Mesenchymal stem cell (in vitro differentiated cells and primary cell): Measurements from ENCODE around the gene PYGM.

Experiments used
- DNase-seq: peaks from one replicate; pipeline ENCODE4 v3.0.0-alpha.2; 2013
- H2AFZ ChIP-seq: one replicate; pipeline ENCODE4 v1.6.1; 2013; ENCODE audit warnings: low read depth, mild to moderate bottlenecking, control low read depth, inconsistent platforms, low read length, moderate library complexity
- H2AK5ac ChIP-seq: 2 replicates; pipeline ENCODE4 v1.6.1; 2013; ENCODE audit warnings: low read length, moderate library complexity, mild to moderate bottlenecking, inconsistent platforms; ENCODE audit not compliant: severe bottlenecking
- H2BK120ac ChIP-seq: one replicate; pipeline ENCODE4 v1.6.1; 2013; ENCODE audit warnings: low read depth, mild to moderate bottlenecking, inconsistent platforms, low read length, moderate library complexity
- H2BK12ac ChIP-seq, 2 experiments: one replicate each; pipeline ENCODE4 v1.6.1; 2013; ENCODE audit warnings: inconsistent platforms in 2 of 2, low read length in 2 of 2, mild to moderate bottlenecking in 2 of 2, moderate library complexity in 2 of 2, control low read depth in 1 of 2
- H2BK15ac ChIP-seq: one replicate; pipeline ENCODE4 v1.6.1; 2013; ENCODE audit warnings: mild to moderate bottlenecking, low read depth, inconsistent platforms; ENCODE audit not compliant: poor library complexity, severe bottlenecking
- H2BK5ac ChIP-seq: 2 replicates; pipeline ENCODE4 v1.6.1; 2013; ENCODE audit warnings: low read depth, mild to moderate bottlenecking, low read length, control low read depth, inconsistent platforms; ENCODE audit not compliant: poor library complexity, severe bottlenecking
- H3K14ac ChIP-seq, 2 experiments: one replicate each; pipeline ENCODE4 v1.6.1; 2013; ENCODE audit warnings: inconsistent platforms in 2 of 2, low read length in 2 of 2, control low read depth in 1 of 2, mild to moderate bottlenecking in 1 of 2, moderate library complexity in 1 of 2
- H3K18ac ChIP-seq, 2 experiments: one replicate each; pipeline ENCODE4 v1.6.1; 2013; ENCODE audit warnings: inconsistent platforms in 2 of 2, low read length in 2 of 2, control low read depth in 1 of 2, low read depth in 1 of 2, mild to moderate bottlenecking in 1 of 2
- H3K23ac ChIP-seq, 2 experiments: one replicate each; pipeline ENCODE4 v1.6.1; 2013; ENCODE audit warnings: inconsistent platforms in 2 of 2, low read length in 2 of 2, mild to moderate bottlenecking in 2 of 2, moderate library complexity in 2 of 2, control low read depth in 1 of 2
- H3K27ac ChIP-seq: 2 replicates; pipeline ENCODE4 v1.5.1; 2013; ENCODE audit warnings: mild to moderate bottlenecking, moderate library complexity, low read length, control low read depth, inconsistent platforms; ENCODE audit not compliant: poor library complexity, severe bottlenecking
- H3K27me3 ChIP-seq, 2 experiments: 2 replicates each; pipeline versions ENCODE4 v1.6.1 to v1.7.0; 2013; ENCODE audit warnings: low read length in 2 of 2, mild to moderate bottlenecking in 2 of 2, moderate library complexity in 2 of 2, control low read depth in 1 of 2, inconsistent platforms in 1 of 2; ENCODE audit not compliant: control insufficient read depth in 1 of 2, insufficient read depth in 1 of 2
- H3K36me3 ChIP-seq, 2 experiments: 2 replicates each; pipeline versions ENCODE4 v1.6.1 to v1.7.0; 2013; ENCODE audit warnings: low read length in 2 of 2, control low read depth in 1 of 2, inconsistent platforms in 1 of 2, low read depth in 1 of 2, mild to moderate bottlenecking in 1 of 2; ENCODE audit not compliant: insufficient read depth in 2 of 2, control insufficient read depth in 1 of 2
- H3K4ac ChIP-seq, 2 experiments: one replicate each; pipeline ENCODE4 v1.6.1; 2013; ENCODE audit warnings: inconsistent platforms in 2 of 2, low read length in 2 of 2, mild to moderate bottlenecking in 2 of 2, moderate library complexity in 2 of 2, control low read depth in 1 of 2, low read depth in 1 of 2
- H3K4me1 ChIP-seq: 2 replicates; pipeline ENCODE4 v1.6.1; 2013; ENCODE audit warnings: low read depth, low read length, control low read depth; ENCODE audit not compliant: control insufficient read depth, insufficient read depth
- H3K4me2 ChIP-seq: 2 replicates; pipeline ENCODE4 v1.6.1; 2013; ENCODE audit warnings: low read length, mild to moderate bottlenecking, inconsistent platforms; ENCODE audit not compliant: poor library complexity, severe bottlenecking
- H3K4me3 ChIP-seq, 2 experiments: 2 replicates each; pipeline versions ENCODE4 v1.5.1 to v1.7.0; 2013; ENCODE audit warnings: low read length in 2 of 2, mild to moderate bottlenecking in 2 of 2, control low read depth in 1 of 2, low read depth in 1 of 2; ENCODE audit not compliant: insufficient read depth in 1 of 2
- H3K79me1 ChIP-seq: replicated peaks from 2 replicates; pipeline ENCODE4 v1.6.1; 2013; ENCODE audit warnings: mild to moderate bottlenecking, control low read depth, low read length, inconsistent platforms; ENCODE audit not compliant: poor library complexity, severe bottlenecking
- H3K9ac ChIP-seq: 2 replicates; pipeline ENCODE4 v1.7.0; 2013; ENCODE audit warnings: mild to moderate bottlenecking, low read length, moderate library complexity
- H3K9me3 ChIP-seq: 2 replicates; pipeline ENCODE4 v1.7.0; 2013; ENCODE audit warnings: mild to moderate bottlenecking, low read length; ENCODE audit not compliant: control insufficient read depth
- H4K8ac ChIP-seq: one replicate; pipeline ENCODE4 v1.6.1; 2013; ENCODE audit warnings: inconsistent platforms, mild to moderate bottlenecking, low read length, moderate library complexity
- H4K91ac ChIP-seq: one replicate; pipeline ENCODE4 v1.6.1; 2013; ENCODE audit warnings: mild to moderate bottlenecking, low read length, inconsistent platforms
- WGBS: methylation state at CpG from one replicate; pipeline ENCODE4 v1.1.7; 2013; ENCODE audit warnings: mixed read lengths; 5-methylcytosine and 5-hydroxymethylcytosine counted together

PYGM gene

DNA sequence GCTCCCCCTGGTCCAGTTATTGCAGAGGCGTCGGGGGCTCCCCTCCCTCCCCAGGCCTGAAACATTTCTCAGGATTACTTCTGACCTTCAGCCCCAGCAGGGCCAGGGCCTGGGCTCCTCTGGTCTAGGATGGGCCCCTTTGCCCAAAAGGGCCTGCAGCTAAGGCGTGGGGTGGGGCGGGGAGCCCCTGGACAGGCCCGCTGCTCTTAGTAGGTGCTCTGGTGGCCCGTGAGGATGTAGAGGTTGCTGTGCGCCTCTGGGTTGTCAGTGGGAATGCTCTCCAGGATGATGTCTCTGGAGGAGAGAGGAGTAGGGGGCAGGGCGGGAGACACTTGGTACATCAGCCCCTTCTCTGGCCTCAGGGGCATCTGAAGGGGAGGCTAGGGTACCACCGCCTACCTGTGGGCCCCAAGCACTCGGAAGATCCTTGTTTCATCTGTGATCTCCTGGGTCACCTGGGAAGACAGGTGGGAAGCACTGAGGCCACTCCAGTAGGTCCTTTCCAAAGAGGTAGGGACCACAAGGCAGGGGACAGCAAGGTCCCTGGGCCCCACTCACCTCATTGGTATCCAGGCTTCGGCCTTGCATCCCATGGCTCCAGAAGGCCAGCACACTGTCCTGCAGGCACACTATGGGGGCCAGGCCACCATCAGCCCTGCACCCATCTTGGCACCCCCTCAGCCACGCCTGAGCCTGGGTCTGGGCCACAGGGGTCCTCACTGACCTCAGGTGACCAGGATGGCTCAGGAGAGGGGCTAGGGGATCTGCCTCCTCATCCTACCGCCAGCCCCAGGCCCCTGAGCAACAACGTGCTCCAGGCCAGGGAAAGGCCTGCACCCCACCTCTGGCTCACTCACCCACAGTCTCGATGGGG is 29.8 kb upstream of the PYGM start:
- Histone ChIP-seq H3K36me3 (peaks cover 10 to 51% of the 10 kb centered on the region in 2 experiments), H3K4me2 (no peak overlapping the region), H3K14ac (no peak overlapping the region), H2BK5ac (no peak overlapping the region), H3K4me1 (peaks cover 4% of the 10 kb centered on the region), H2BK120ac (no peak overlapping the region), H3K4me3 (no peak overlapping the region), H4K8ac (no peak overlapping the region), H3K9ac (no peak overlapping the region), H3K9me3 (no peaks in the 10 kb centered on the region), H3K18ac (no peak overlapping the region), H2AFZ (no peak overlapping the region), H3K79me1 (no peaks in the 10 kb centered on the region), H3K4ac (no peak overlapping the region), H4K91ac (no peak overlapping the region), H2BK12ac (no peak overlapping the region), H3K27me3 (no peaks in the 10 kb centered on the region), H3K23ac (no peak overlapping the region), H2BK15ac (no peak overlapping the region), H3K27ac (no peak overlapping the region), H2AK5ac (no peak overlapping the region)
- no peak for DNase-seq
- 92% methylated on average over 15 of the region's 15 CpGs for WGBS

DNA sequence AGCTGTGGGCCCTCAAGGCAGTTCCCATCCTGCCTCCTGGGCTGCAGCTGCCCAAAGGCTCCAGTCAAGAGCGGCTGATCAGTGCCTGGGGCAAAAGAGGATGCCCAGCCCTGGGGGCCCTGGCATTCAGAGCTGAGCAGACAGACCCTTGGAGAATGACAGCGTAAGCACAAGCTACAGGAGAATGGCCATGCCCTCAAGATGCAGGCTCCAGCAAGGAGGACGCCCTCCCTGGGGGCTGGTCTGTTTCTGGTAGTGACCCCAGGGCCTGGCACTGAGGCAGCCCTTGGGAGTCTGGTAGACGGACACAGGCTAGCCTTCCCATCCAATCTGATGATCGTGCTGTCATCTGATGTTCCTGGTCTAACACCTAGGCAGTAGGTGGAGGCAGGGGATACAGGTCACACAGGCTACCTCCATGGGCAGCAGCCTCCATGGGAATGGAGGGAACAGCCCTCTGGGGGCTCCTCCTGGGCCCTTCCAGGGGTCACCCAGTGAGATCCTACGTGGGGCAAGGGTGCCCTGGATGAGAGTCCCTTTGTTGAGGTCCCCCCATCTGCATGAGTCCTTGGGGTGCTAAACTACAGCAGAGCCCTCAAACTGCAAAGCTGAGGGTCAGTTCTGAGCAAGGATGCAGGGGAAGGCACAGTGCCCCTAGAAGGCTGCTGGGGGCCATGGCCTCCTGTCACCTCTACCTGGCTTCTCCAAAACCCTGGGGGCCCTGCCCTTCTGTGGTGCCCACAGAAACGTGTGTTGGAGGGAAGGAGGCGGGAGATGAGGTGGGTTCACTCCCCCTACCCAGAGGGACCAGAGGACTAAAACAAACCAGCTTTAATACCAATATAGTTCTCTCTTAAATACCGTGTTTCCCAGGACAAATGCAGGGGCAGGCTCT is 28.8 kb upstream of the PYGM start:
- 93% methylated on average over 6 of the region's 9 CpGs for WGBS
- Histone ChIP-seq H4K91ac (no peak overlapping the region), H3K4ac (no peak overlapping the region), H3K27ac (no peak overlapping the region), H4K8ac (no peak overlapping the region), H3K4me3 (no peak overlapping the region), H2BK12ac (no peak overlapping the region), H3K27me3 (no peaks in the 10 kb centered on the region), H3K18ac (no peak overlapping the region), H2AFZ (no peak overlapping the region), H3K79me1 (no peaks in the 10 kb centered on the region), H3K4me2 (no peak overlapping the region), H2AK5ac (no peak overlapping the region), H3K4me1 (peaks cover 4% of the 10 kb centered on the region), H3K36me3 (peaks cover 10 to 45% of the 10 kb centered on the region in 2 experiments), H3K14ac (no peak overlapping the region), H3K9ac (no peak overlapping the region), H3K9me3 (no peaks in the 10 kb centered on the region), H2BK5ac (no peak overlapping the region), H3K23ac (no peak overlapping the region), H2BK120ac (no peak overlapping the region), H2BK15ac (no peak overlapping the region)
- no peak for DNase-seq

DNA sequence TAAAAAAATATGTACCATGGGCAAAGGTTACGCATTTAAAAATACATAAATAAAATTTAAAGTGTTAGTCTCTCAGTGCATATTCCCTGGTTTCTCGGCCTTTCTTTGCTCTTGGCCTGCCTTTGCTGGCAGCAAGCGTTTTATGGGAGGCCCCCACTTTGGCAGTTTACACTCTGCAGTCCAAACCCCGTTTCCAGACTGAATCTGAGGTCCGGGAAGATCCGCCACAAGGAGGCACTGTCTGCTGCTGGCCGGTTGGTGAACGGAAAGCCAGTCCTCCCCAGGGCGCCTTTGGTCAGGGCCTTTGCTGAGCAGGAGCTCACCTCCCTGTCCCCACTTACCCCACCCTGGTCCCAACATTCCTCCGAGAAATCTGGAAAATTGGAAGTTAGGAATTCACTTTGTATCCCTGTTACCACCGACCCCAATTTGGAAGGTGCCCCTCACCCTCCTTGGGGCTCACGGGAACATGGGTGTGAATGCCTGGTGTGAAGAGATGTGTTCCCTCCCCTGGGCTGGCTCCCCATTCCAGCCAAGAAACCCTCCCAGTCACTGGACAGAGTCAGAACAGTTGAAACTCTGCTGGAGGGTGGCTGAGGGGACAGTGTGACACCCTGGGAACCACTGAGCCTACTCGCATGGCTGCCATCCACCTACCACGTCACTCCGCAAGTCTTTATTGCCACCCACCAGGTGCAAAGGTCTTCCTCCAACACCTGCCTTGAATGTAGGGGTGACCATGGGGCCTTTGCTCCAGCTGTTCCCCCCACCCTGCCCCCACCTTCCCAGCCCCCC is 27.9 kb upstream of the PYGM start:
- Histone ChIP-seq H4K8ac (peak overlapping the region; percentile 72), H2AFZ (no peak overlapping the region), H3K4me3 (no peak overlapping the region), H3K9ac (peak overlapping the region; percentile 9), H3K14ac (no peak overlapping the region), H3K27me3 (no peaks in the 10 kb centered on the region), H2BK15ac (no peak overlapping the region), H3K36me3 (peaks cover 10 to 41% of the 10 kb centered on the region in 2 experiments), H3K79me1 (no peaks in the 10 kb centered on the region), H3K18ac (no peak overlapping the region), H3K23ac (no peak overlapping the region), H2BK120ac (no peak overlapping the region), H2BK12ac (no peak overlapping the region), H2BK5ac (no peak overlapping the region), H3K9me3 (no peaks in the 10 kb centered on the region), H3K4me1 (peaks cover 4% of the 10 kb centered on the region), H3K27ac (no peak overlapping the region), H3K4me2 (no peak overlapping the region), H3K4ac (no peak overlapping the region), H2AK5ac (no peak overlapping the region), H4K91ac (no peak overlapping the region)
- DNase-seq = peak; percentile 65
- 41% methylated on average over 12 of the region's 15 CpGs for WGBS
